Measurements from ENCODE around the gene CCDC40. TPM values are rescaled to one million over a fixed set of nuclear protein-coding genes. Genes with fewer than 3 reads are reported as not detected.

CCDC40 gene
- total RNA-seq, 1 donor, result 8.3 TPM

GRCh38 chr17:80147035-80147822 is 110.8 kb downstream of the CCDC40 start, which contains the start of gene EIF4A3:
Gene EIF4A3 (minus strand): TSS chr17:80147128. CDS start chr17:80146961, 167 bp downstream.
- H3K27ac ChIP-seq (ENCODE audit: low read depth, low read length), result peak within 1 kb of the TSS; percentile 77
- peak within 1 kb of the TSS; percentile 87 for H3K4me2 ChIP-seq (ENCODE audit: insufficient read depth, low read length)
- H3K9me3 ChIP-seq (ENCODE audit: low read depth, low read length), result no peaks in the 10 kb centered on the region
- TF ChIP-seq CTCF (IDR thresholded peaks at IDR 0.05; ENCODE audit: extremely low read depth, low read depth, low read length), result no peak
- peak; percentile 99 for DNase-seq (ENCODE audit: insufficient read length, low spot score, missing footprints)
- H3K4me3 ChIP-seq (ENCODE audit: insufficient read depth, low read length), result peak within 1 kb of the TSS; percentile 97
- H2AFZ ChIP-seq (ENCODE audit: low read length), result peak within 1 kb of the TSS; percentile 88
- peaks cover 36% of the 10 kb centered on the region for H3K4me1 ChIP-seq (ENCODE audit: insufficient read depth, low read length)
- peaks cover 57% of the 10 kb centered on the region for H3K79me2 ChIP-seq (ENCODE audit: insufficient read depth, low read length)
- H4K20me1 ChIP-seq (ENCODE audit: insufficient read depth, low read length), result peaks cover 33% of the 10 kb centered on the region
- H3K36me3 ChIP-seq (ENCODE audit: insufficient read depth, low read length), result peaks cover 24% of the 10 kb centered on the region
- H3K27me3 ChIP-seq (ENCODE audit: insufficient read depth, low read length), result no peaks in the 10 kb centered on the region

Small RNAs within 50 kb of the gene (small RNA-seq; reads per million reads assigned to genes)
- gene AC087741.2, result not detected
- not detected for gene MIR1268B

Other genes with a start within 250 kb of the CCDC40 start
- gene CBX8, start 239.6 kb upstream of the CCDC40 start, total RNA-seq, result 2.4 and 3.3 TPM in 2 replicates
- gene CBX4, start 197.2 kb upstream of the CCDC40 start, total RNA-seq, result 17.1 and 22.1 TPM in 2 replicates
- 63.1 and 68.8 TPM in 2 replicates for gene TBC1D16, start 770 bp upstream of the CCDC40 start, total RNA-seq
- gene GAA, start 64.9 kb downstream of the CCDC40 start, total RNA-seq, result 76.7 and 91.3 TPM in 2 replicates
- gene EIF4A3, start 110.5 kb downstream of the CCDC40 start, total RNA-seq, result 44.5 and 46.3 TPM in 2 replicates
- not detected in 2 replicates for gene CARD14, start 133.4 kb downstream of the CCDC40 start, total RNA-seq
- 15.9 and 19.4 TPM in 2 replicates for gene SGSH, start 183.7 kb downstream of the CCDC40 start, total RNA-seq
- 12.7 and 17.4 TPM in 2 replicates for gene SLC26A11, start 183.8 kb downstream of the CCDC40 start, total RNA-seq
- 134 and 143 TPM in 2 replicates for gene RNF213, start 224.2 kb downstream of the CCDC40 start, total RNA-seq